ENCODE data around the gene ALDOA. TPM values are rescaled to one million over a fixed set of nuclear protein-coding genes. Genes with fewer than 3 reads are reported as not detected.

ALDOA gene
- total RNA-seq, 6 donors from 2014 or later: 303 to 964 (median 731) TPM

DNA sequence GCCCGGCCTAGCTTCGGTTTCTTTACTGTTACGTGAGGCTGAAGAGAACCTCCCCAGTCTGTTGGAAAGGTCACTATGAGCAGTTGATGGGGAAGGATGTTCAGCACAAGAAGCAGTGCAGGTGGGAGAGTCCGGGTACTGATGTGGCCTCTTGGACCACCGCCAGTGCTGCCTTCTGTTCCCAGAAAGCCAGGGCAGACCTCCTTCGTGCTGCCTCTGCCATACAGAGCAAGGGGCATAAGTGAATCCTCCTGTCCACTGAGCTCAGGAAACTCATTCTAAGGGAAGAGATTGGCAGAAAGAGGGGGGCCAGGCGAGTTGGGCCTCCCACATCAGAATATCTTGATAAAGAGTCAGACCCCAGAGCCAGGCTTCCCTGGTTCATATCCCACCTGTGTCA, 13.9 kb downstream of the ALDOA start:
- DNase-seq (no peak), ATAC-seq (ENCODE audit: low FRiP score in 2 of 2) (no peak)
- WGBS, 2 donors: 91 to 94% methylated on average over 7 of the region's 7 CpGs
- H3K9me3 ChIP-seq: no peaks in the 10 kb centered on the region
- H3K27me3 ChIP-seq: no peaks in the 10 kb centered on the region
- no peak overlapping the region for H3K27ac ChIP-seq
- TF ChIP-seq POLR2AphosphoS5 (IDR thresholded peaks at IDR 0.05) (no peak), POLR2A (IDR thresholded peaks at IDR 0.05) (no peak), EP300 (IDR thresholded peaks at IDR 0.05) (no peak)
- TF ChIP-seq, protein P1, sequence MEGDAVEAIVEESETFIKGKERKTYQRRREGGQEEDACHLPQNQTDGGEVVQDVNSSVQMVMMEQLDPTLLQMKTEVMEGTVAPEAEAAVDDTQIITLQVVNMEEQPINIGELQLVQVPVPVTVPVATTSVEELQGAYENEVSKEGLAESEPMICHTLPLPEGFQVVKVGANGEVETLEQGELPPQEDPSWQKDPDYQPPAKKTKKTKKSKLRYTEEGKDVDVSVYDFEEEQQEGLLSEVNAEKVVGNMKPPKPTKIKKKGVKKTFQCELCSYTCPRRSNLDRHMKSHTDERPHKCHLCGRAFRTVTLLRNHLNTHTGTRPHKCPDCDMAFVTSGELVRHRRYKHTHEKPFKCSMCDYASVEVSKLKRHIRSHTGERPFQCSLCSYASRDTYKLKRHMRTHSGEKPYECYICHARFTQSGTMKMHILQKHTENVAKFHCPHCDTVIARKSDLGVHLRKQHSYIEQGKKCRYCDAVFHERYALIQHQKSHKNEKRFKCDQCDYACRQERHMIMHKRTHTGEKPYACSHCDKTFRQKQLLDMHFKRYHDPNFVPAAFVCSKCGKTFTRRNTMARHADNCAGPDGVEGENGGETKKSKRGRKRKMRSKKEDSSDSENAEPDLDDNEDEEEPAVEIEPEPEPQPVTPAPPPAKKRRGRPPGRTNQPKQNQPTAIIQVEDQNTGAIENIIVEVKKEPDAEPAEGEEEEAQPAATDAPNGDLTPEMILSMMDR (IDR thresholded peaks at IDR 0.05): no peak
- H3K4me1 ChIP-seq: peaks cover 20 to 38% (median 28%) of the 10 kb centered on the region in 4 donors
- peaks cover 16 to 69% (median 61%) of the 10 kb centered on the region in 4 donors for H3K36me3 ChIP-seq
- no peak overlapping the region for H3K4me3 ChIP-seq

DNA sequence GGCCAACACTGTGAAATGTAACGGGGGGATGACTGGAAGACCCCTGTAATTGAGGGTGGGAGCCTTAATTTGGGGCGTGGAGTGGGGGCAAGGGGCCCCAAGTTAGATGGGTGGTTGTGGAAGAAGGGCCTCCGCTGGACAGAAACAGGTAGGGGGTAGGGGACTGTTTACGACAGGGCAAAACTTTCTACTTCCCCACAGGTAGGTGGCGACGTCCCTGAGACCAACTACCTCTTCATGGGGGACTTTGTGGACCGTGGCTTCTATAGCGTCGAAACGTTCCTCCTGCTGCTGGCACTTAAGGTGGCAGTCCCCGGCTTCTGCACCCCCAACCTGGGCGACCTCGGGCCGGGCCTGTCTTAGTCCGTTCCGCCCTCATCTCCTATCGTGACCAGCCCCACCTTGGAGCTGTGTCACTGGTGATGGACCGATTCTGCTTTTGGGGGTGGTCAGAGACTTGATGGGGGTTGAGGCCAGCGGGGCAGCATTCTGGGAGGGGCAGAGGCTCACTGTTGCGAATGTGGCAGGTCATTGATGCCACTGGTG, 17.1 kb downstream of the ALDOA start:
- Histone ChIP-seq H3K9me3 (no peaks in the 10 kb centered on the region), H3K27ac (no peak overlapping the region), H3K36me3 (peaks cover 16 to 77% (median 72%) of the 10 kb centered on the region in 4 donors), H3K4me3 (no peak overlapping the region), H3K27me3 (no peaks in the 10 kb centered on the region), H3K4me1 (peaks cover 1 to 14% (median 7%) of the 10 kb centered on the region in 4 donors)
- ATAC-seq (ENCODE audit: low FRiP score in 2 of 2) (no peak), DNase-seq (peak in 1 of 2 donors; percentile 64)
- WGBS, 2 donors: 87 to 89% methylated on average over 20 of the region's 20 CpGs
- TF ChIP-seq EP300 (IDR thresholded peaks at IDR 0.05) (no peak), POLR2AphosphoS5 (IDR thresholded peaks at IDR 0.05) (no peak), POLR2A (IDR thresholded peaks at IDR 0.05) (no peak)
- TF ChIP-seq, protein P1 (IDR thresholded peaks at IDR 0.05): no peak

DNA sequence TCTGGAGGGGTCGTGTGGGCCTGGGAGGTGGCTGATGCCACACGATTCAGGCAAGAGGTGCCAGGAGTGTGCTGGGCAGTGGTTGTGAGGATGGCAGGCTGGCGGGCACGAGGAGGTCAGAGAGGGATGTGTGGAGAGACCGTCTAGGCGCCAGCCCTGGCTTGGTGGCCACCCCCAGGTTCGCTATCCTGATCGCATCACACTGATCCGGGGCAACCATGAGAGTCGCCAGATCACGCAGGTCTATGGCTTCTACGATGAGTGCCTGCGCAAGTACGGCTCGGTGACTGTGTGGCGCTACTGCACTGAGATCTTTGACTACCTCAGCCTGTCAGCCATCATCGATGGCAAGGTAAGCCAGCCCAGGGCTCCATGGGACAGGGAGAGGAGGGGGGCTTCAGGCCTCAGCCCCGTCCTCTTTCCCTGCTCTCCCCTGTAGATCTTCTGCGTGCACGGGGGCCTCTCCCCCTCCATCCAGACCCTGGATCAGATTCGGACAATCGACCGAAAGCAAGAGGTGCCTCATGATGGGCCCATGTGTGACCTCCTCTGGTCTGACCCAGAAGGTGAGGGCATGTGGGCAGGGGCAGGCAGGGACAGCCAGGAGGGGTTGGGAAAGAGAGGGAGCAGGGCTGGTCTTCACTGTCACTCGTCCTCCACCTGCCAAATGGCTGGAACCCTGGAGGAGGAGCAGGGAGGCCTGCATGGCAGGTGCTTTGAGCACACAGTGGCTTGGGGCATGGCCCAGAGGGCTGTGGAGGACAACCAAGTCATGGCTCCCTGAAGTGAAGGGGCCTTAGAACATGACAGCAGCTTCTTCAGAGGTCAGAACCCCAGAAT, 17.9 kb downstream of the ALDOA start:
- no peak overlapping the region for H3K4me3 ChIP-seq
- H3K27me3 ChIP-seq: no peaks in the 10 kb centered on the region
- TF ChIP-seq EP300 (IDR thresholded peaks at IDR 0.05) (no peak), POLR2AphosphoS5 (IDR thresholded peaks at IDR 0.05) (no peak), POLR2A (IDR thresholded peaks at IDR 0.05) (no peak)
- TF ChIP-seq, protein P1 (IDR thresholded peaks at IDR 0.05): no peak
- peaks cover 16 to 70% (median 68%) of the 10 kb centered on the region in 4 donors for H3K36me3 ChIP-seq
- no peak overlapping the region for H3K27ac ChIP-seq
- peaks cover 0 to 6% (median under 1%) of the 10 kb centered on the region in 4 donors for H3K4me1 ChIP-seq
- 92 to 93% methylated on average over 12 to 24 of the region's 24 CpGs for WGBS, 2 donors
- H3K9me3 ChIP-seq: no peaks in the 10 kb centered on the region
- no peak for ATAC-seq (ENCODE audit: low FRiP score in 2 of 2)
- peak in 1 of 2 donors; percentile 48 for DNase-seq

DNA sequence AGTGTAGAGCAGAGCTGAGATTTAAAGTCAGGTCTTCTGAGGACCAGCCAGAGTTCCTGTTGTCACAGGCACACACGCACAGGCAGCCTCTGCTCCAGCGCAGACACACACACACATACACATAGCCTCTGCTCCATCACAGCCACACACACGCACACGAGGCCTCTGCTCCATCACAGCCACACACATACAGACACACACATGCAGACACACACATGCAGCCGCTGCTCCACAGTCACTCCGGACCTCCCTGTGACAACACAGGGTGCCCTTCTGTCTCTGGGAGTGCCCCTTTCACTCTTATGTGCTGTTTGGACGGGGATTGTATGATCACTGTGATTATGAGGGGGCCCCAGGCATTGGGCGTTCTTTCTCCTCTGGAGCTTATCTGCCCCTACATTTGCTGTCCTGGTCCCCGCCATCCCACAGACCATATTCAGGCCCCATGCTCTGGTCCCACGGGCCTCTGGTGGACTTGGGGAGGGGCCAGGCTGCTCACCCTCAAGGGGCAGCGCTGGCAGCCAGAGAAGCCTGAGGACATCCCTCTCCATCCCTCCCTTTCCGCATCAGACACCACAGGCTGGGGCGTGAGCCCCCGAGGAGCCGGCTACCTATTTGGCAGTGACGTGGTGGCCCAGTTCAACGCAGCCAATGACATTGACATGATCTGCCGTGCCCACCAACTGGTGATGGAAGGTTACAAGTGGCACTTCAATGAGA, 18.7 kb downstream of the ALDOA start:
- WGBS, 2 donors: 92% methylated on average over 9 to 18 of the region's 18 CpGs
- no peak for TF ChIP-seq POLR2AphosphoS5 (IDR thresholded peaks at IDR 0.05)
- Histone ChIP-seq H3K36me3 (peaks cover 16 to 62% (median 59%) of the 10 kb centered on the region in 4 donors), H3K27me3 (no peaks in the 10 kb centered on the region), H3K4me1 (no peaks in the 10 kb centered on the region), H3K4me3 (no peak overlapping the region), H3K9me3 (no peaks in the 10 kb centered on the region), H3K27ac (no peak overlapping the region)
- no peak for ATAC-seq (ENCODE audit: low FRiP score in 2 of 2)
- DNase-seq: no peak

DNA sequence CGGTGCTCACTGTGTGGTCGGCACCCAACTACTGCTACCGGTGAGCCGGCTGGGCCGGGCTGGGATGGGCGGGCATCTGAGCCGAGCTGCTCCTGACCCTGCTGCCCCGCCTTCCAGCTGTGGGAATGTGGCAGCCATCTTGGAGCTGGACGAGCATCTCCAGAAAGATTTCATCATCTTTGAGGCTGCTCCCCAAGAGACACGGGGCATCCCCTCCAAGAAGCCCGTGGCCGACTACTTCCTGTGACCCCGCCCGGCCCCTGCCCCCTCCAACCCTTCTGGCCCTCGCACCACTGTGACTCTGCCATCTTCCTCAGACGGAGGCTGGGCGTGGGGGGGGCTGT, 19.2 kb downstream of the ALDOA start:
- H3K4me3 ChIP-seq: no peak overlapping the region
- no peaks in the 10 kb centered on the region for H3K27me3 ChIP-seq
- DNase-seq (peak in 1 of 2 donors; percentile 74), ATAC-seq (ENCODE audit: low FRiP score in 2 of 2) (peak in 1 of 2 donors; percentile 57)
- H3K36me3 ChIP-seq: peaks cover 14 to 57% (median 54%) of the 10 kb centered on the region in 4 donors
- H3K4me1 ChIP-seq: no peaks in the 10 kb centered on the region
- H3K9me3 ChIP-seq: no peaks in the 10 kb centered on the region
- H3K27ac ChIP-seq: no peak overlapping the region
- no peak for TF ChIP-seq POLR2A (IDR thresholded peaks at IDR 0.05)
- no peak for TF ChIP-seq EP300 (IDR thresholded peaks at IDR 0.05)
- TF ChIP-seq, protein P1 (IDR thresholded peaks at IDR 0.05): no peak
- TF ChIP-seq POLR2AphosphoS5 (IDR thresholded peaks at IDR 0.05): no peak
- 61 to 67% methylated on average over 7 to 17 of the region's 17 CpGs for whole genome bisulfite sequencing, 2 donors
